SK-N-SH (cell line): Measurements from ENCODE around the gene AHNAK2. TPM values are rescaled to one million over a fixed set of nuclear protein-coding genes. Genes with fewer than 3 reads are reported as not detected.

Experiments used
- CTCF ChIA-PET: fragments of 300-600, 350-600 bp; formaldehyde crosslinking; extraction: SDS; loops from one replicate; lab custom pipeline; 2021; lab: Yijun Ruan, JAX
- POLR2A ChIA-PET: fragments of 350-600 bp; sonication (Branson Sonifier 250); formaldehyde crosslinking; extraction: SDS; loops from one replicate; lab custom pipeline; 2020; ENCODE audit warnings: antibody characterized with exemption, inconsistent platforms; lab: Yijun Ruan, JAX
- DNase-seq: peaks from one replicate; pipeline ENCODE4 v3.0.0; 2012
- H2AFZ ChIP-seq: fragments of 200-600 bp; sonication (generic); 2 replicates; pipeline ENCODE4 v1.8.1; 2016; ENCODE audit warnings: antibody characterized with exemption, mild to moderate bottlenecking, low read depth
- H3F3A ChIP-seq: fragments of 200-600 bp; sonication (generic); replicated peaks from 2 replicates; pipeline ENCODE3; 2016; ENCODE audit warnings: antibody characterized with exemption, mild to moderate bottlenecking; ENCODE audit not compliant: insufficient read depth
- H3K27ac ChIP-seq, 2 experiments: fragments of 200-500 bp in 1 of 2; fragments of 200-600 bp in 1 of 2; sonication (Bioruptor generic) in 1 of 2; sonication (generic), shearing (Covaris generic) in 1 of 2; 2 replicates each; pipeline versions ENCODE4 v1.5.1 to v1.6.1; 2014 to 2016; ENCODE audit warnings: low read depth in 2 of 2, inconsistent platforms in 1 of 2, low read length in 1 of 2, mild to moderate bottlenecking in 1 of 2, mixed read lengths in 1 of 2
- H3K27me3 ChIP-seq: fragments of 200-600 bp; sonication (generic), shearing (Covaris generic); 2 replicates; pipeline ENCODE4 v1.6.1; 2016; ENCODE audit warnings: mixed run types; ENCODE audit not compliant: insufficient read depth
- H3K36me3 ChIP-seq, 2 experiments: fragments of 200-500 bp in 1 of 2; fragments of 200-600 bp in 1 of 2; sonication (Bioruptor generic) in 1 of 2; sonication (generic) in 1 of 2; replicated peaks in 1 of 2; 2 replicates each; pipeline versions ENCODE3 to v1.5.1; 2014 to 2016; ENCODE audit warnings: low read length in 1 of 2, mild to moderate bottlenecking in 1 of 2; ENCODE audit not compliant: insufficient read depth in 2 of 2, control insufficient read depth in 1 of 2
- H3K4me1 ChIP-seq, 2 experiments: fragments of 200-500 bp in 1 of 2; fragments of 200-600 bp in 1 of 2; sonication (Bioruptor generic) in 1 of 2; sonication (generic), shearing (Covaris generic) in 1 of 2; 2 replicates each; pipeline versions ENCODE4 v1.5.1 to v1.6.1; 2014 to 2016; ENCODE audit warnings: low read depth in 1 of 2, low read length in 1 of 2, mixed run types in 1 of 2; ENCODE audit not compliant: insufficient read depth in 2 of 2, control insufficient read depth in 1 of 2
- H3K4me2 ChIP-seq: fragments of 200-600 bp; sonication (generic), shearing (Covaris generic); 2 replicates; pipeline ENCODE4 v1.6.1; 2017; ENCODE audit warnings: mixed run types
- H3K4me3 ChIP-seq, 2 experiments: fragments of 200-500 bp in 1 of 2; fragments of 200-600 bp in 1 of 2; sonication (Bioruptor generic) in 1 of 2; sonication (generic), shearing (Covaris generic) in 1 of 2; 2 replicates each; pipeline versions ENCODE4 v1.5.1 to v1.8.1; 2014 to 2016; ENCODE audit warnings: low read depth in 2 of 2, inconsistent platforms in 1 of 2, low read length in 1 of 2, mild to moderate bottlenecking in 1 of 2, mixed read lengths in 1 of 2, moderate library complexity in 1 of 2
- H3K79me2 ChIP-seq: fragments of 200-600 bp; sonication (generic); 2 replicates; pipeline ENCODE4 v1.8.1; 2017; ENCODE audit warnings: mild to moderate bottlenecking; ENCODE audit not compliant: insufficient read depth
- H3K9ac ChIP-seq: fragments of 200-600 bp; sonication (generic); 2 replicates; pipeline ENCODE4 v1.6.1; 2017; ENCODE audit warnings: mixed run types
- H3K9me2 ChIP-seq: fragments of 200-600 bp; sonication (generic); 2 replicates; pipeline ENCODE4 v1.6.1; 2017; ENCODE audit warnings: mixed run types
- H3K9me3 ChIP-seq: fragments of 200-600 bp; sonication (generic); 2 replicates; pipeline ENCODE4 v1.6.1; 2017; ENCODE audit warnings: mixed run types, mild to moderate bottlenecking, moderate library complexity
- H4K20me1 ChIP-seq: fragments of 200-600 bp; sonication (generic); 2 replicates; pipeline ENCODE4 v1.6.1; 2017; ENCODE audit warnings: mild to moderate bottlenecking, mixed run types; ENCODE audit not compliant: insufficient read depth
- ELF1 ChIP-seq: IDR thresholded peaks from 2 replicates; pipeline ENCODE4 v1.4.0; 2012
- EP300 ChIP-seq, 2 experiments: IDR thresholded peaks; 2 replicates each; pipeline versions ENCODE4 v1.4.0 to v1.6.1; 2012; ENCODE audit warnings: borderline replicate concordance in 1 of 2, low read depth in 1 of 2, low read length in 1 of 2
- EZH2phosphoT487 ChIP-seq: fragments of 200-600 bp; sonication (generic); IDR thresholded peaks from 2 replicates; pipeline ENCODE4 v1.6.1; 2017; ENCODE audit warnings: low read depth, mixed run types, mild to moderate bottlenecking, antibody characterized with exemption, moderate library complexity, borderline replicate concordance
- FOSL2 ChIP-seq: IDR thresholded peaks from 2 replicates; pipeline ENCODE4 v1.4.0; 2012; ENCODE audit warnings: low read depth, mild to moderate bottlenecking, moderate library complexity, borderline replicate concordance
- FOXJ3 ChIP-seq: sonication (generic); formaldehyde crosslinking; IDR thresholded peaks from 2 replicates; pipeline ENCODE4 v1.5.1; 2020; ENCODE audit warnings: mild to moderate bottlenecking, missing genetic modification reagents
- FOXM1 ChIP-seq: IDR thresholded peaks from 2 replicates; pipeline ENCODE4 v1.4.0; 2012; ENCODE audit warnings: low read depth, mild to moderate bottlenecking
- GATA2 ChIP-seq: sonication (generic); formaldehyde crosslinking; IDR thresholded peaks from 2 replicates; pipeline ENCODE4 v1.5.0; 2020; ENCODE audit warnings: mild to moderate bottlenecking, missing genetic modification reagents
- JUND ChIP-seq: IDR thresholded peaks from 2 replicates; pipeline ENCODE4 v1.4.0; 2012
- MAX ChIP-seq: IDR thresholded peaks from 2 replicates; pipeline ENCODE4 v1.4.0; 2012; ENCODE audit warnings: low read depth
- MEF2A ChIP-seq: IDR thresholded peaks from 2 replicates; pipeline ENCODE4 v1.4.0; 2012; ENCODE audit warnings: low read depth, borderline replicate concordance
- NFIC ChIP-seq: IDR thresholded peaks from 2 replicates; pipeline ENCODE4 v1.4.0; 2012; ENCODE audit warnings: borderline replicate concordance
- POLR2AphosphoS5 ChIP-seq: IDR thresholded peaks from 2 replicates; pipeline ENCODE4 v1.6.1; 2012; ENCODE audit warnings: low read depth, low read length
- RAD21 ChIP-seq: IDR thresholded peaks from 2 replicates; pipeline ENCODE4 v1.6.1; 2012; ENCODE audit warnings: mild to moderate bottlenecking, low read length
- RCOR1 ChIP-seq: fragments of 150-350 bp; IDR thresholded peaks from 2 replicates; pipeline ENCODE4 v1.6.1; 2017; ENCODE audit warnings: antibody characterized with exemption, low read length
- REST ChIP-seq: IDR thresholded peaks from 2 replicates; pipeline ENCODE4 v1.6.1; 2012; ENCODE audit warnings: mild to moderate bottlenecking, low read depth, low read length, moderate library complexity
- SIN3A ChIP-seq: IDR thresholded peaks from 2 replicates; pipeline ENCODE4 v1.6.1; 2012; ENCODE audit warnings: low read depth, mild to moderate bottlenecking, low read length, moderate library complexity, borderline replicate concordance
- SMC3 ChIP-seq: IDR thresholded peaks from 2 replicates; pipeline ENCODE4 v1.6.1; 2012; ENCODE audit warnings: low read depth, low read length, improper control_type of control experiment
- TCF12 ChIP-seq: IDR thresholded peaks from 2 replicates; pipeline ENCODE4 v1.4.0; 2012
- TEAD4 ChIP-seq: IDR thresholded peaks from 2 replicates; pipeline ENCODE4 v1.4.0; 2012; ENCODE audit warnings: mild to moderate bottlenecking, borderline replicate concordance; ENCODE audit not compliant: insufficient read depth
- USF1 ChIP-seq: IDR thresholded peaks from 2 replicates; pipeline ENCODE4 v1.4.0; 2012; ENCODE audit warnings: low read depth, borderline replicate concordance
- YY1 ChIP-seq: IDR thresholded peaks from 2 replicates; pipeline ENCODE4 v1.4.0; 2012; ENCODE audit warnings: low read depth, mild to moderate bottlenecking
- WGBS: methylation state at CpG from one replicate; pipeline ENCODE4 v1.1.6; 2017; ENCODE audit warnings: low lambda C conversion rate; 5-methylcytosine and 5-hydroxymethylcytosine counted together
- polyA plus RNA-seq, 3 experiments: library from polyadenylated mRNA; depleted of rRNA; stranded (reverse); fragments of >200 nt; gene quantifications; 2 replicates each; pipeline ENCODE4 v1.2.3, GENCODE V29; 2012

Gene AHNAK2
- polyA plus RNA-seq, 1 of the 3 experiments (the other 2 are of a cell fraction): 33.5 TPM

DNA sequence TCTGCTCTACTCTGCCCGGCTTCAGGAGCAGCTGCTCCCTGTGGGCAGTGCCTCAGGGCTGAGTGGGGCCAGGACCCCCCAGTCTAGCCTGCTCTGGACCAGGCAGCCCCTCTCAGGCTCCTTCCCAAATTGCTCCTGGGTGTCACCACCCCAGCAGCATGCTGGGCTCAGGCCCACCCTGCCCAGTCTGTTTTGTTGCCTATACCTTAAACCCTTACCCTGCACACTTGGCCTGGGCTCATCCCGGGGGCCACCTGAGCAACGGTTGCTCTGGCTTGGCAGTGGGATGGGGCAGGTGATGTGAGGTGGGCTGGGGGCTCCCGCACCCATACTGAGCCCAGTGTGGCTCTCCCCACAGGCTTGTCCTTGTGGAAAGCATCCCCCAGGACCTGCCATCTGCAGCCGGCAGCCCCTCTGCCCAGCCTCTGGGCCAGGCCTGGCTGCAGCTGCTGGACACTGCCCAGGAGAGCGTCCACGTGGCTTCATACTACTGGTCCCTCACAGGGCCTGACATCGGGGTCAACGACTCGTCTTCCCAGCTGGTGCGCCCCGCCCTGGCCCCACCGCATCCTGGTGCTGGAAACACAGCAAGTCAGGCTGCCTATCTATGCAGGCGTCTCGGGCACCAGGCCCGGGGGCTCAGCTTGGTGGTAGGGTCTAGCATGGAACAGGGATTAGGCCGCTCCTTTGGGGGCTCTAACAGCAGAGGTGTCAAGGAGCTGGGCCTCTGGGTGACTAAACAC lies 49.6 kb downstream of the AHNAK2 start:
- Histone ChIP-seq H3F3A (no peaks in the 10 kb centered on the region), H3K9me2 (no peaks in the 10 kb centered on the region), H2AFZ (no peak overlapping the region), H3K27me3 (no peaks in the 10 kb centered on the region), H3K4me2 (no peak overlapping the region), H3K27ac (no peak overlapping the region), H3K79me2 (no peaks in the 10 kb centered on the region), H3K9me3 (no peaks in the 10 kb centered on the region), H3K36me3 (no peaks in the 10 kb centered on the region), H3K9ac (no peak overlapping the region), H3K4me3 (no peak overlapping the region), H3K4me1 (no peaks in the 10 kb centered on the region; a peak in 1 of 4 replicates), H4K20me1 (no peaks in the 10 kb centered on the region)
- DNase-seq: no peak
- TF ChIP-seq FOXJ3: no peak
- TF ChIP-seq EZH2phosphoT487: no peak
- TF ChIP-seq FOXM1: no peak
- no peak for TF ChIP-seq POLR2AphosphoS5
- TF ChIP-seq MAX: no peak
- TF ChIP-seq TCF12: no peak
- TF ChIP-seq GATA2 (CRISPR knock-in tag): no peak
- TF ChIP-seq REST: no peak
- no peak for TF ChIP-seq MEF2A
- ChIA-PET POLR2A (no interaction called here), CTCF (interaction anchor here (1.0 to 4.7 kb wide), 4 partner anchors 29 to 117 kb away, joined by 3 to 17 read pairs (median 6); no protein-coding TSS in a partner anchor)
- 83% methylated on average over 6 of the region's 17 CpGs for WGBS

GRCh38 chr14:104927901-104928300 lies 50.3 kb downstream of the AHNAK2 start:
- H3K4me2 ChIP-seq: no peak overlapping the region
- POLR2A ChIA-PET: no interaction called here
- 71% methylated on average over 4 of the region's 8 CpGs for whole genome bisulfite sequencing
- H4K20me1 ChIP-seq: no peaks in the 10 kb centered on the region
- CTCF ChIA-PET: interaction anchor here (1.3 to 2.4 kb wide), 3 partner anchors 32 to 117 kb away, joined by 3 to 8 read pairs (median 5); no protein-coding TSS in a partner anchor
- no peaks in the 10 kb centered on the region for H3K9me2 ChIP-seq
- TF ChIP-seq FOSL2: no peak
- no peak for TF ChIP-seq GATA2 (CRISPR knock-in tag)
- no peak for TF ChIP-seq RAD21
- TF ChIP-seq TEAD4: no peak
- TF ChIP-seq EP300 (IDR thresholded peaks at IDR 0.05; ENCODE audit: borderline replicate concordance in 1 of 2, low read depth in 1 of 2, low read length in 1 of 2): no peak
- TF ChIP-seq ELF1: no peak
- no peak for TF ChIP-seq USF1
- no peak for TF ChIP-seq FOXM1
- TF ChIP-seq YY1: no peak
- no peak for TF ChIP-seq JUND
- no peak for TF ChIP-seq SMC3
- TF ChIP-seq SIN3A: no peak
- TF ChIP-seq RCOR1: no peak
- no peak for TF ChIP-seq NFIC
- no peak overlapping the region for H3K4me3 ChIP-seq
- H3K36me3 ChIP-seq: no peaks in the 10 kb centered on the region
- H3K4me1 ChIP-seq: no peaks in the 10 kb centered on the region; a peak in 1 of 4 replicates
- no peak for DNase-seq
- no peaks in the 10 kb centered on the region for H3K27me3 ChIP-seq
- no peaks in the 10 kb centered on the region for H3F3A ChIP-seq
- H3K27ac ChIP-seq: no peak overlapping the region
- H2AFZ ChIP-seq: no peak overlapping the region
- no peaks in the 10 kb centered on the region for H3K9me3 ChIP-seq
- H3K79me2 ChIP-seq: no peaks in the 10 kb centered on the region
- H3K9ac ChIP-seq: no peak overlapping the region
